SK-N-SH treated with all-trans-retinoic acid at 6 μM for 48 hours (cell line): ENCODE data around the gene PTCH1.

ENCODE experiments used
- ATAC-seq: fragments of 200-7000 bp; cut with Tn5 transposase; 3 replicates; pipeline ENCODE4 v1.9.1; 2020; ENCODE audit warnings: mild to moderate bottlenecking, moderate library complexity
- ARNTL ChIP-seq: fragments of 450-650 bp; formaldehyde crosslinking; IDR thresholded peaks from 2 replicates; pipeline ENCODE4 v1.5.0; 2020; ENCODE audit warnings: low read depth, mild to moderate bottlenecking, moderate library complexity, borderline replicate concordance
- BACH2 ChIP-seq: fragments of 250-450 bp; sonication (Bioruptor Pico); IDR thresholded peaks from 2 replicates; pipeline ENCODE4 v1.9.0; 2021; ENCODE audit warnings: mild to moderate bottlenecking, borderline replicate concordance
- CREB5 ChIP-seq: fragments of 250-450 bp; sonication (Bioruptor Pico); IDR thresholded peaks from 2 replicates; pipeline ENCODE4 v1.5.1; 2020; ENCODE audit warnings: low read depth, mild to moderate bottlenecking, moderate library complexity
- CSDC2 ChIP-seq: fragments of 250-450 bp; sonication (Bioruptor Pico); IDR thresholded peaks from 2 replicates; pipeline ENCODE4 v1.5.0; 2020; ENCODE audit warnings: mild to moderate bottlenecking, moderate library complexity
- GLIS3 ChIP-seq: fragments of 250-450 bp; sonication (Bioruptor Pico); IDR thresholded peaks from 2 replicates; pipeline ENCODE4 v1.5.0; 2020; ENCODE audit warnings: mild to moderate bottlenecking, moderate library complexity
- ISL1 ChIP-seq: fragments of 250-450 bp; sonication (Bioruptor Pico); IDR thresholded peaks from 2 replicates; pipeline ENCODE4 v2.1.2; 2022; ENCODE audit warnings: mild to moderate bottlenecking, moderate library complexity
- OSR1 ChIP-seq: fragments of 250-450 bp; sonication (Bioruptor Pico); IDR thresholded peaks from 2 replicates; pipeline ENCODE4 v1.8.0; 2022; ENCODE audit warnings: moderate library complexity, mild to moderate bottlenecking, inconsistent platforms
- POU6F1 ChIP-seq: fragments of 250-450 bp; sonication (Bioruptor Pico); IDR thresholded peaks from 2 replicates; pipeline ENCODE4 v1.8.0; 2021; ENCODE audit warnings: low read depth, mild to moderate bottlenecking, moderate library complexity, borderline replicate concordance
- SNAI2 ChIP-seq: fragments of 250-450 bp; sonication (Bioruptor Pico); IDR thresholded peaks from 2 replicates; pipeline ENCODE4 v1.5.0; 2020; ENCODE audit warnings: mild to moderate bottlenecking, moderate library complexity
- TCF4 ChIP-seq: fragments of 250-450 bp; sonication (Bioruptor Pico); IDR thresholded peaks from 2 replicates; pipeline ENCODE4 v1.8.0; 2021; ENCODE audit warnings: mild to moderate bottlenecking, moderate library complexity, borderline replicate concordance
- ZFP3 ChIP-seq: fragments of 250-450 bp; sonication (Bioruptor Pico); IDR thresholded peaks from 2 replicates; pipeline ENCODE4 v1.5.0; 2020; ENCODE audit warnings: mild to moderate bottlenecking, moderate library complexity
- ZFP30 ChIP-seq: fragments of 450-650 bp; formaldehyde crosslinking; IDR thresholded peaks from 2 replicates; pipeline ENCODE4 v1.5.0; 2022; ENCODE audit warnings: mild to moderate bottlenecking, moderate library complexity
- ZNF565 ChIP-seq: fragments of 450-650 bp; formaldehyde crosslinking; conservative IDR thresholded peaks from 2 replicates; pipeline ENCODE4 v1.5.0; 2020; ENCODE audit warnings: low read depth, mild to moderate bottlenecking, moderate library complexity
- ZNF70 ChIP-seq: fragments of 450-650 bp; formaldehyde crosslinking; IDR thresholded peaks from 2 replicates; pipeline ENCODE4 v1.5.0; 2020; ENCODE audit warnings: mild to moderate bottlenecking, moderate library complexity
- ZNF8 ChIP-seq: fragments of 450-650 bp; formaldehyde crosslinking; IDR thresholded peaks from 2 replicates; pipeline ENCODE4 v1.5.0; 2020; ENCODE audit warnings: mild to moderate bottlenecking, moderate library complexity
- TF ChIP-seq, protein P1 (sequence below): fragments of 250-450 bp; sonication (Bioruptor Pico); IDR thresholded peaks from 2 replicates; pipeline ENCODE4 v1.5.1; 2021; ENCODE audit warnings: mild to moderate bottlenecking, moderate library complexity
- TF ChIP-seq, protein P2 (sequence below): fragments of 250-450 bp; sonication (Bioruptor Pico); IDR thresholded peaks from 2 replicates; pipeline ENCODE4 v1.8.0; 2020; ENCODE audit warnings: mild to moderate bottlenecking, moderate library complexity, borderline replicate concordance

The PTCH1 gene

DNA sequence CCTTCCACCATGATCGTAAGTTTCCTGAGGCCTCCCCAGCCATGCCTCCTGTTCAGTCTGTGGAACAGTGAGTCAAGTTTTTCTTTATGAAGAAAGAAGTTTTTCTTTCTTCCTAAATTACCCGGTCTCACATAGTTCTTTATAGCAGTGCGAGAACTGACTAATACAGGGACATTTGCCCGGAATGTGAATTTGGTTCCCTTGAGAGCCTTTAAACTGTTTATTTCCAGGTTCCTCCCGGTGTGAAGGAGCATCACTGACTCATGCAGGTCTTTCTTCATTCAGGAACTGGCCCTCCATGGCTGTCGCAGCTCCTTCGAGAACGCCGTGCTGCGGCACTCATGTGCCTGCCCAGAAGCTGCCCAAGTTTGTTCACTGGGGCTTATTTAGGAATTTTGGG, 87.7 kb downstream of the PTCH1 start:
- TF ChIP-seq, protein P1, sequence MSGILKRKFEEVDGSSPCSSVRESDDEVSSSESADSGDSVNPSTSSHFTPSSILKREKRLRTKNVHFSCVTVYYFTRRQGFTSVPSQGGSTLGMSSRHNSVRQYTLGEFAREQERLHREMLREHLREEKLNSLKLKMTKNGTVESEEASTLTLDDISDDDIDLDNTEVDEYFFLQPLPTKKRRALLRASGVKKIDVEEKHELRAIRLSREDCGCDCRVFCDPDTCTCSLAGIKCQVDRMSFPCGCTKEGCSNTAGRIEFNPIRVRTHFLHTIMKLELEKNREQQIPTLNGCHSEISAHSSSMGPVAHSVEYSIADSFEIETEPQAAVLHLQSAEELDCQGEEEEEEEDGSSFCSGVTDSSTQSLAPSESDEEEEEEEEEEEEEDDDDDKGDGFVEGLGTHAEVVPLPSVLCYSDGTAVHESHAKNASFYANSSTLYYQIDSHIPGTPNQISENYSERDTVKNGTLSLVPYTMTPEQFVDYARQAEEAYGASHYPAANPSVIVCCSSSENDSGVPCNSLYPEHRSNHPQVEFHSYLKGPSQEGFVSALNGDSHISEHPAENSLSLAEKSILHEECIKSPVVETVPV (CRISPR knock-in tag): no peak
- TF ChIP-seq ZFP3 (no peak), TCF4 (CRISPR knock-in tag) (no peak), GLIS3 (CRISPR knock-in tag) (no peak), ZNF8 (CRISPR knock-in tag) (no peak), ISL1 (CRISPR knock-in tag) (no peak), OSR1 (CRISPR knock-in tag) (no peak), ARNTL (CRISPR knock-in tag) (no peak), ZNF565 (CRISPR knock-in tag) (no peak), CSDC2 (CRISPR knock-in tag) (no peak), POU6F1 (CRISPR knock-in tag) (no peak), CREB5 (CRISPR knock-in tag) (no peak), ZNF70 (CRISPR knock-in tag) (no peak), BACH2 (CRISPR knock-in tag) (no peak), ZFP30 (CRISPR knock-in tag) (no peak)
- TF ChIP-seq, protein P2, sequence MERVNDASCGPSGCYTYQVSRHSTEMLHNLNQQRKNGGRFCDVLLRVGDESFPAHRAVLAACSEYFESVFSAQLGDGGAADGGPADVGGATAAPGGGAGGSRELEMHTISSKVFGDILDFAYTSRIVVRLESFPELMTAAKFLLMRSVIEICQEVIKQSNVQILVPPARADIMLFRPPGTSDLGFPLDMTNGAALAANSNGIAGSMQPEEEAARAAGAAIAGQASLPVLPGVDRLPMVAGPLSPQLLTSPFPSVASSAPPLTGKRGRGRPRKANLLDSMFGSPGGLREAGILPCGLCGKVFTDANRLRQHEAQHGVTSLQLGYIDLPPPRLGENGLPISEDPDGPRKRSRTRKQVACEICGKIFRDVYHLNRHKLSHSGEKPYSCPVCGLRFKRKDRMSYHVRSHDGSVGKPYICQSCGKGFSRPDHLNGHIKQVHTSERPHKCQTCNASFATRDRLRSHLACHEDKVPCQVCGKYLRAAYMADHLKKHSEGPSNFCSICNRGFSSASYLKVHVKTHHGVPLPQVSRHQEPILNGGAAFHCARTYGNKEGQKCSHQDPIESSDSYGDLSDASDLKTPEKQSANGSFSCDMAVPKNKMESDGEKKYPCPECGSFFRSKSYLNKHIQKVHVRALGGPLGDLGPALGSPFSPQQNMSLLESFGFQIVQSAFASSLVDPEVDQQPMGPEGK (CRISPR knock-in tag): no peak
- no peak for ATAC-seq

- TF ChIP-seq SNAI2 (CRISPR knock-in tag) (no peak), TCF4 (CRISPR knock-in tag) (no peak), POU6F1 (CRISPR knock-in tag) (no peak), CSDC2 (CRISPR knock-in tag) (no peak), ZFP3 (no peak), GLIS3 (CRISPR knock-in tag) (no peak), CREB5 (CRISPR knock-in tag) (no peak), OSR1 (CRISPR knock-in tag) (no peak), ZNF8 (CRISPR knock-in tag) (no peak)
- TF ChIP-seq, protein P2 (CRISPR knock-in tag): no peak
- no peak for ATAC-seq
Measured at GRCh38 chr9:95425910-95426551, 90.7 kb downstream of the PTCH1 start.
